HG03378 (cell line): Measurements from ENCODE around the gene COL4A4.
"Not testable (repeated sequence)": the region's sequence is repeated elsewhere in the genome, so short reads cannot be mapped to it uniquely, and the experiment has no call there.

Source experiments
- ATAC-seq: cut with Tn5 transposase; IDR thresholded peaks from one replicate; pipeline ENCODE4 v1.9.1; 2021; ENCODE audit warnings: mild to moderate bottlenecking, moderate library complexity; ENCODE audit not compliant: unreplicated experiment

COL4A4 gene

GRCh38 chr2:227163998-227164762, at the start of gene COL4A4, which contains the start of gene COL4A3:
TSS of gene COL4A4 (minus strand) at chr2:227164205. CDS start at chr2:227147483, 16,722 bp downstream.
TSS of gene COL4A3 (plus strand) at chr2:227164624. CDS start at chr2:227164727, 103 bp downstream.
- ATAC-seq = peak; percentile 41

DNA sequence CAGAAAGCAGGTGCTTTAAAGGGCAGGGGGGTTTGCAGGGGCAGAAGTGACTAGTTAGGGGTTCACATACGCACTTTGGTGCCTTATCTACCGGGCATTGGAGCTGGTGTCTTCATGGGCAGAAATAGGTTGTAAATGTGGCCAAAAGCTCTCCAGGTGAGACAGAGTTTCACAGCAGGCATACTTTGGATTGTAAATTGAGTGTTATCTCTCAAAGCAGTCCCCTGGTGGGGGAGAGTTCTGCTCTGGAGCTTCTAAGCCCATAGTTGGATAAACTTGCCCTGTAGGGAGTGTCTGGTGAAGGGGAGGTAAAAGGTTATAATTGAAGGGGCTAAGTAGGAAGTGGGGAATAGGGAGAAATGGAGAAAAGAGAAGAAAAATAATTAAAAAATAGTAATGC, 43.6 kb upstream of the COL4A4 start:
- no peak for ATAC-seq

DNA sequence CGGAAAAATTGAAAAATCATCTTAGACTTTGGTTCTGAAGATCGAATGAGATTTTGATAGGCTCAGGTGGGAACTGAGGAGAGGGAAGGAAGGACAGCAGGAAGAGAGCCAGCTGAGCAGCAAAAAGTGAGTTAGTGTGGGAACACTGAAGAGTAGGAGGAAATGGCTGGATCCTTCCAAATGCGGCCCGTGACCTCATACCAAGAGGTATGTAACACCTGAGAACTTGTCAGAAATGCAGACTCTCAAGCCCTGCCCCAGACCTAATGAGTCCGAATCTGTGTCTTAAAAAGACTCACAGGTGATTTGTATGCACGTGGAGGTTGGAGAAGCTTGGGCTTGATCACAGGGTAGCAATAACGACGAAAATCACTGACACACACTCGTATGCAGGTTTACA, 42.4 kb upstream of the COL4A4 start:
- no peak for ATAC-seq

GRCh38 chr2:227205701-227206100, 41.7 kb upstream of the COL4A4 start:
- no peak for ATAC-seq

DNA sequence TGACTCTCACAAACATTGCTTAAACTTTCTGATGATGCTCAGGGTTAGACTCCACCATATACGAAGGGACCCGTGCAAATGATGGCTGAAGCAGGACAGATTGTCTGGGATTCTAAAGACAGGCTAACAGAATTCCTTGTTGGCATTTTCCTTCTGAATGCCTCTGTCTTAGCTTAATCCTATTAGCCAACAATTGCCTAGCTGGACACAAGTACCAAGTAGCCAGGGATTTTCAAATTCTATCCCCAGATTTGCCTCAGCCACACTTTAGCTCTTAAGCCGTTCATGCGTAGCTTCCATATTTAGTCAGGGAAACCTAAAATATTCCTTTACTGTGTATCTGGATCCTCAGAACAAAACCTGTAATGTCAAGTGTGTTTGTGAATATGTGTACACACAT, 40.4 kb upstream of the COL4A4 start:
- no peak for ATAC-seq

- ATAC-seq = no peak
These were observed 37.8 kb upstream of the COL4A4 start for GRCh38 chr2:227201771-227202170.

GRCh38 chr2:227198866-227199265, 34.9 kb upstream of the COL4A4 start:
- ATAC-seq = no peak

DNA sequence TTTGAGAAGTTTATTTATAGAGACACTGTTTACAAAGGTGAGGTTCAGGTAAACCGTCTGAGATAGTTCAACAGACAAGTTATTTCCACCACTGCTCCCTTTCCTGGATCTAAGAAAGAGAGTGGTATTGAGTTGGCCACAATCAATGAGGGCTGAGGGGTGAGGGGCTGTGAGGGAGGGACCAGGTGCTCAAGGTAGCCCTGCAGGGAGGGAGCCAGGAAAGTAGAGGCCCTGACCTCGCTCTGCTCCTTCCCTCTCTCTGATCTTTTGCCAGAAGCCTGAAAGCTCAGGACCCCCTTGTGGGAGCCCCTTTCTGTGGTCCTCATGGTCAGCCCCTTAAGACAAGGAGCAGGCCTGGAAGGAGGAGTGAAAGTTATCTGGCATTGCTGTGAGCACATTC, 30.2 kb upstream of the COL4A4 start:
- no peak for ATAC-seq

DNA sequence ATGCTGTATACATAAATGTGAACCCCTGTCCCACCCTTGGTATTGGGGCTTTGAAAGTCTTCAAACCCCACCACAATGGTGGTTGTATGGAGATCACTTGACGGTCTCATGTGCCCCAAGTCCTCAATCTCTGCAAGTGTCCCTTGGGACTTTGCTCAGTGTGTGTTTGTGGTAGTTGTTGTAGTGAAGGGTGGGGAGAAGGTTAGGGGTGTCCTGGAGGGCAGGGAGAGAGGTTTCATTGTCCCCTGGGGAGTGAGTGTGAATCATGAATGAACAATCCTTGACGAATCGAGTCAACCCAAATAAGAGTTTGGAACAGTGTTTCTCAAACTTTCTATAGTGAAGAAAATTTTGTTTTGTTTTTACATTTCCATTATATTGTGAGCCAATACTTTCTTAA, 28.5 kb upstream of the COL4A4 start:
- no peak for ATAC-seq

- ATAC-seq = no peak
These were observed 27.4 kb upstream of the COL4A4 start for GRCh38 chr2:227191367-227191766.

DNA sequence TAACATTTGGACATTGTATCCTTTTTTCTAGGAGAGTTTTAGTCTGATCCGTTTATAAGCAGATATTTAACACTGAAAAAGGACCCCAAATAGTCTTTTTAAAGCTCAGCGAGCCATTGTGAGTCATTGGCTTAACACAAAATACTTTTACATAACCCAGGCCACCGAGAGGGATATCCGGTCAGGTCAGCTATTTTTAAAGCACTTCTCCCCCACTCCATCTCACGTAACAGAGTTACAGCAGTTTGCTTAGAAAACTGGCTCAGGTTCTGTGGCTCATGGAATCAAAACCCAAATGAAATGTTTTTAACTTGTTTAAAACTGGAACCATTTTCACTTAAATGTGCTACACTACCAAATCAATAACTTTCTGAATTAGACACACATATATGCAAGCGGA, 24.3 kb upstream of the COL4A4 start:
- peak; percentile 76 for ATAC-seq

DNA sequence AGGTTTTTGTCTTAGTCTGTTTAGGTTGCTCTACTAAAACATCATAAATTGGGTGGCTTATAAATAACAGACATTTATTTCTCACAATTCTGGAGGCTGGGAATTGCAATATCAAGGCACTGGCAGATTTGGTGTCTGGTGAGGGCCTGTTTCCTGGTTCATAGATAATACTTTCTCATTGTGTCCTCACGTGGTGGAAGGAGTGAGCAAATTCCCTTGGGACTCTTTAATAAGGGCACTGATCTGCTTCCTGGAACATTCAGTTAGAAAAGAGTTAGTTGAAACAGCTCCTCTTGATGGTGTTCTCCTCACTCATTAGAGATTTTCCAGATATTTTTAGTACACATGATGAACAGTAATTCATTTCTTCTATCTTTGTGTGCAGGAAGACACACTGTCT, 22.7 kb upstream of the COL4A4 start:
- ATAC-seq = no peak

DNA sequence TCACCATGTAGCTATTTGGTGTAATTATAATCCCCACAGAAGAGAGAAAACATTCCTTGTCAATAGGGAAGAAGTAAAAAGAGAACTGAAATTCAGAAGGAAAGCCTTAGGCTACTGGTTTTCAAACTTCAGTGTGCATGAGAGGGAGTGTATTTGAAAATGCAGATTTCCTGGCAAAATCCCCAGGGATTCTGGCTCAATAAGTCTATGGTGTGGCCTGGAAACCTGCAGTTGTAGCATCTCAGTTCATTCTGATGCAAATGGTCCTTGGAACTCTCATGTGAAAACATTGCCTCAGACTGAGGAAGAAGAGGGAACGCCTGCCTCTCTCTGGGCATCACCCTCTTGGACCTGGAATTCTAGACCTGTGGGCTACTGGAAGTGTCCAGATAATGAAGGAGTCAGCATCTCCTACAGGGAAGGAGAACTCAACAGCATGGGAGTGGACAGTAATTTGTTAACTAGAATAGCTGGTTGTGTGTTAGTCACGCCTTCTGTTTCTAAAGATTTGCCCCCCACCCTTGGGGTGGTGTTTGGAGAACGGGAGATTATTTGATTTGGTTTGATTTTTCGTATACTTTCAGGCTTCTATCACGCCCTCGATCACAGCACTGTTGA, 21.7 kb upstream of the COL4A4 start:
- ATAC-seq = no peak

GRCh38 chr2:227183657-227184367, 19.8 kb upstream of the COL4A4 start:
- ATAC-seq = no peak

GRCh38 chr2:227182765-227183164, 18.8 kb upstream of the COL4A4 start:
- ATAC-seq = no peak

- ATAC-seq = no peak
These were observed 16.8 kb upstream of the COL4A4 start for GRCh38 chr2:227180770-227181169.

DNA sequence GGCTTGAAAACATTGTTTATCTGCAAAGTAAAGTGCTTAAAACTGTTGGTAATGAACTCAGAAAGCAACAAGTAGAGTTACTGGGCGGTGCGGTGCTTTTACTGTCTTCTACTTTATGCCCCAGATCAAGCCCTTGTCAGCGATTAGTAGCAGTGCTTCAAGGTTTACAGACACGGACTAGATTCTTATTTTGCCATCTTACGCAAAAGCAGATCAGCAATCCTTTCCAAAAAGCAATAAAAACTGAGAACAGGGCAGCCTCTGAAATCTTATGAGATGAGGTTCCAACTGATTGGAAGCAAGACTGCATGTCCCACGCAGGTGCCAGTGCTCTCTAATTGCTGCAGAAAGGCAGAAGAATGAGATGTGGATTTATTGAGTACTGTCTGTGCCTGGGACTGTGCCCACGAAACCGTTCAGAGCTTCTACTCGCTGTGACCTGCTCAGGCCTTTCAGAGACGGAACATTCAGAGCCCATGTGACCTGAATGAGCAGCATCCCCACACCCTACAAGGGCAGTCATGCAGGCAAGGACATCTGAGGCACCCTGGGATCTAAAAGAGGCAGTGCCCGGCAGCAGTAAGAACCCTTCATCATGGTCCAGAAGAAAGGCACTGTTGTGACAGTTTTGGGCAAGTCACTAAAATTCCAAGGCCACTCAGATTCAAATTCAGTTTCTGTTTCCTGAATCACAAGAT, 16.1 kb upstream of the COL4A4 start:
- no peak for ATAC-seq

GRCh38 chr2:227177592-227178336, 13.8 kb upstream of the COL4A4 start:
- no peak for ATAC-seq

GRCh38 chr2:227171779-227172178, 7.8 kb upstream of the COL4A4 start:
- ATAC-seq = not testable (repeated sequence)

GRCh38 chr2:227164763-227165291, 822 bp upstream of the COL4A4 start:
- ATAC-seq = peak; percentile 76
